Choroid plexus epithelial cell (primary cell): ENCODE measurements around the gene XIAP.

Experiments
- DNase-seq: peaks from one replicate; pipeline ENCODE4 v3.0.0-alpha.2; 2010; ENCODE audit warnings: low read depth
- H3K4me3 ChIP-seq: 2 replicates; pipeline ENCODE4 v1.5.1; 2011; ENCODE audit warnings: low read depth, mild to moderate bottlenecking, control low read depth, low read length, moderate library complexity
- TF ChIP-seq, protein P1 (sequence below): conservative IDR thresholded peaks from 2 replicates; pipeline ENCODE4 v1.5.1; 2011; ENCODE audit warnings: low read depth, mild to moderate bottlenecking, control low read depth, inconsistent platforms, low read length, moderate library complexity

Gene XIAP

DNA sequence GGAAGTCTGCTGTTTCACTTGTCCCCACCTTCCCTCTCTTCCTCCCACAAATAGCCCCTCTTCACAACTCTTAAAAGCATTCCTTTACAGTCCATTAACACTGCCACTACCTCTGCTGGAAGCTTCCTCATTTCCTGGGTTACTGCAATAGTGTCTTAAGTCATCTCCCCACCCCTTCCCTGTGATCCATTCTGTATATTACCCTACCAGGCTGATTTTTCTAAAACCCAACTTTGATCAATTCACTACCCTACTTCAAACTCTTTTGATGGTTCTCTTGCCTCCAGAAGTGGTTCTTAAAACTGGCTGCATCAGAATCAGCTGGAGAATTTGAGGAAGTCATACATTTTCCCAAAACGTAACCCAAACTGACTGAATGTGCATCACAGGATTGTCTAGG is 8.8 kb upstream of the XIAP start:
- TF ChIP-seq, protein P1, sequence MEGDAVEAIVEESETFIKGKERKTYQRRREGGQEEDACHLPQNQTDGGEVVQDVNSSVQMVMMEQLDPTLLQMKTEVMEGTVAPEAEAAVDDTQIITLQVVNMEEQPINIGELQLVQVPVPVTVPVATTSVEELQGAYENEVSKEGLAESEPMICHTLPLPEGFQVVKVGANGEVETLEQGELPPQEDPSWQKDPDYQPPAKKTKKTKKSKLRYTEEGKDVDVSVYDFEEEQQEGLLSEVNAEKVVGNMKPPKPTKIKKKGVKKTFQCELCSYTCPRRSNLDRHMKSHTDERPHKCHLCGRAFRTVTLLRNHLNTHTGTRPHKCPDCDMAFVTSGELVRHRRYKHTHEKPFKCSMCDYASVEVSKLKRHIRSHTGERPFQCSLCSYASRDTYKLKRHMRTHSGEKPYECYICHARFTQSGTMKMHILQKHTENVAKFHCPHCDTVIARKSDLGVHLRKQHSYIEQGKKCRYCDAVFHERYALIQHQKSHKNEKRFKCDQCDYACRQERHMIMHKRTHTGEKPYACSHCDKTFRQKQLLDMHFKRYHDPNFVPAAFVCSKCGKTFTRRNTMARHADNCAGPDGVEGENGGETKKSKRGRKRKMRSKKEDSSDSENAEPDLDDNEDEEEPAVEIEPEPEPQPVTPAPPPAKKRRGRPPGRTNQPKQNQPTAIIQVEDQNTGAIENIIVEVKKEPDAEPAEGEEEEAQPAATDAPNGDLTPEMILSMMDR: no peak
- H3K4me3 ChIP-seq: no peak overlapping the region
- no peak for DNase-seq

DNA sequence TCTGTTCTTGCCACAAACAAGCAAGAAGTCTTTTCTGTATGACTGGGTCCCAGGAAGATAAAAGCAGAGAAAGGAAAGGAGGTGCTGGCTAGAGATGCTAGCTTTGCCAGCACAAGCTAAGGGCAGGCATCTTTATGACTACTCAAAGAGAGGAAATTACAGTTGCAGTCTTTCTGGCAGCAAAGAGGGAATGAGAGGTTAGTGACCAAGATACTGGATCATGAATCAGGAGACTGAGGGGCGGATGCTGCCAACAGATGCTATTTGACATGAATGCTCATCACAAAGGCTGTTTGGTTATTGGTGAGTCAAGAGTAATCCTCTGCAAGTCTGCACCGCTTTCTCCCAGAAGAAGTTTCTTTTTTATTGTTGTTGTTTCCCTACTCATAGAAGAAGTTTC is 5.5 kb upstream of the XIAP start:
- TF ChIP-seq, protein P1: no peak
- no peak overlapping the region for H3K4me3 ChIP-seq

DNA sequence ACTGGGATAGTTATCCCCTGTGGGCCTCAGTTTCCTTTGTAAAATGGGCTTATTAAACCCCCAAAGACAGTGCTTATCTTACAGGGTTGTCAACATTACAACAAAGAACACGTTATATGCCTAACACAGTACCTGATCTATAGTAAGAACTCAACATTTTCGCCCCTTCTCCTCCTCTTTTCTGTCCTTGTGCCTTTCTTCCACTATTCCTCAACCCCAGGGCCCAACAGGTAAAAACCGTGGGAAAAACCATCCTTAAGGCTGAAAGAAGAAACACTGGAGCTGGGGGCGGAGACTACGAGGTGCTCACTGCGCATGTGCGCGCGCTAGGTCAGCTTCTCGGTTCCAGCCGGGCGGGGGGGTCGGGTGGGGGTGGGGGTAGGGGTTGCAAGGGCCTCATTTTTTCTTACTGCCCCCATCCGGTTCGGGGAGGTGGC is 426 bp upstream of the XIAP start:
- no peak for DNase-seq
- peak overlapping the region; percentile 78 for H3K4me3 ChIP-seq
- TF ChIP-seq, protein P1: no peak

More for the DNA sequence above, 5.5 kb upstream of the XIAP start:
- DNase-seq: no peak

DNA sequence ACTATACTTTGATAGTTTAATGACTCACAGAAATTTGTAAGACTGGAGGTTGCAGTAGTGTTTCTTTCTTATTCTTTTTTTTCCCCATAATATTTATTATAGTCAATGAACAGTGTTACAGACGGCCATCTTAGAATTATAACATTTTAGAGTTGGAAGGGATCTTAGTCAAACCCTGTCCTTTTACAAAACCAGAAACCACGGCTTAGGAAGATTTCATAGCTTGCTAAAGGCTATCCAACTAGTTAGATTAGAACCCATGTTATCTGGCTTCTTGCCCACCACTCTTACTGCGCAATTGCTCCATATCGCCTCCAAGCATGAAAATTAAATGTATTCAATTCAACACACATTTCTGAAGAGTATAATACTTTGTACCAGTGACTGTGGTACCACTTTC is 1.1 kb downstream of the XIAP start:
- peak overlapping the region; percentile 78 for H3K4me3 ChIP-seq
- DNase-seq: peak; percentile 35
- TF ChIP-seq, protein P1: no peak

DNA sequence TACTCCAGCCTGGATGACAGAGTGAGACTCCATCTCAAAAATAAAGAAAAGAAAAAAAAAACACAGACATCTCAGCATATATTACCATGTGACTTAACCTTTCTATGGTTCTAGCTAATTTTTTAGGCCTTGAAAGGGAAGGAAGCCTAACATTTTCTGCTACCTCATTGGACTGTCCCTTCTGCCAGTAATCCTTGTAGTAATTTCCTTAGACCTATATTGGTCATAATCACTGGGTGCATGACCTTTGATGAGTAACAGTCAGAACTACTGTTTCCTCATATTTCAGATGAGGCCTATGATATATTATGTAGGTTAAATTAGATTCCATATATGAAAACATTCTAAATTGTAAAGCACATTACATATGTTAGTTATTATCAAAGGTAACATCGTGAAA is 9.6 kb downstream of the XIAP start:
- TF ChIP-seq, protein P1: no peak
- H3K4me3 ChIP-seq: no peak overlapping the region
- peak; percentile 37 for DNase-seq

DNA sequence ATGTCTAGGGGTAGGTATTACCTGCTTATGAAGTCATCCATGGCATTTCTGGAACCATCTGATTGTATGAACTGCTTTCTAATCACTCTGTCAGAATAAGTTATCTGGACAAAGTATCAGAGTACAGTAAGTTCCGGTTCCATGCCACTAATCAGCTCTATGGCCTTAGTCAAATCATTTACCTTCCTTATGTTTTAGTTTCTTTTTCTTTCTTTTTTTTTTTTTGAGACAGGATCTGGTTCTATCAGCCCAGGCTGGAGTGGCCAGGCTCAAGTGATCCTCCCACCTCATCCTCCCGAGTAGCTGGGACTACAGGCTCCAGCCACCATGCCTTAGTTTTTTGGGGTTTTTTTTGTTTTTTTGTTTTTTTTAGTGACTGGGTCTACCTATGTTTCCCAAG is 11.5 kb downstream of the XIAP start:
- no peak overlapping the region for H3K4me3 ChIP-seq
- TF ChIP-seq, protein P1: no peak
- DNase-seq: no peak

DNA sequence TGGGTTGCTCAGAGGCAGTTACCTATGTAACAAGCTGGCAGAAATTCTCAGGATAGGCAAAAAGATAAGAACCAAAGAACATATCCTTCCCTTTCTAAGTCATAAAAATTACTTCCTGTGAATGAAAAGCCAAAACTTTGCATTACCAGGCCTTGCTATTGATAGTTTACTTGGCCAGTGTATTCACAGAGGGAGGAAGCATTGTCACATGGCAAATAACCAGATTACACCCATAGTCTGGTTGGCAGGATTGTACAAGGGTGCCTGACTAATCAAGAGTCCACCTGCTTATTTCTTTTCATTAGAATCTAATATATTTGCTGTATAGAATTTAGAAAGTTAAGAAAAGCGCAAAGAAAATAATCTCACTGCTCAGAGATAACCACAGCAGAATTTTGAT is 14.1 kb downstream of the XIAP start:
- no peak for DNase-seq
- no peak overlapping the region for H3K4me3 ChIP-seq
- TF ChIP-seq, protein P1: no peak
